GM12878 (cell line): ENCODE measurements around the gene TAF3.

Experiments
- CBX5 ChIP-seq: sonication (generic); IDR thresholded peaks from 2 replicates; pipeline ENCODE4 v1.6.1; 2016; ENCODE audit warnings: low read depth, moderate library complexity, mild to moderate bottlenecking, inconsistent platforms
- CTCF ChIP-seq, 3 experiments: IDR thresholded peaks in 2 of 3; conservative IDR thresholded peaks in 1 of 3; 2 replicates each; pipeline ENCODE4 v1.5.1; 2011; ENCODE audit warnings: low read depth in 3 of 3, low read length in 3 of 3, mild to moderate bottlenecking in 3 of 3, control low read depth in 2 of 3, moderate library complexity in 2 of 3, inconsistent platforms in 1 of 3, mixed read lengths in 1 of 3; ENCODE audit not compliant: control insufficient read depth in 2 of 3, insufficient read depth in 1 of 3; ENCODE audit errors: extremely low read depth in 1 of 3
- E2F4 ChIP-seq: IDR thresholded peaks from 2 replicates; pipeline ENCODE4 v1.6.1; 2012; ENCODE audit warnings: low read depth, low read length, improper control_type of control experiment
- GABPA ChIP-seq: IDR thresholded peaks from 2 replicates; pipeline ENCODE4 v1.6.1; 2014; ENCODE audit warnings: antibody characterized with exemption, low read depth, mild to moderate bottlenecking, inconsistent platforms
- JUNB ChIP-seq: IDR thresholded peaks from 2 replicates; pipeline ENCODE4 v1.6.1; 2016; ENCODE audit warnings: antibody characterized with exemption, mild to moderate bottlenecking
- KDM1A ChIP-seq: fragments of 200-600 bp; sonication (generic); IDR thresholded peaks from 2 replicates; pipeline ENCODE4 v1.6.1; 2016; ENCODE audit warnings: borderline replicate concordance
- PAX5 ChIP-seq: IDR thresholded peaks from 2 replicates; pipeline ENCODE4 v1.6.1; 2011; ENCODE audit warnings: low read depth, low read length, borderline replicate concordance
- POLR2A ChIP-seq: IDR thresholded peaks from 2 replicates; pipeline ENCODE4 v1.6.1; 2011; ENCODE audit warnings: low read depth, mild to moderate bottlenecking, low read length
- POLR2AphosphoS5 ChIP-seq: IDR thresholded peaks from 2 replicates; pipeline ENCODE4 v1.6.1; 2011; ENCODE audit warnings: mild to moderate bottlenecking, low read length, inconsistent platforms
- SIN3A ChIP-seq: IDR thresholded peaks from 2 replicates; pipeline ENCODE4 v1.6.1; 2012; ENCODE audit warnings: low read depth, low read length, improper control_type of control experiment
- SUZ12 ChIP-seq: fragments of 200-600 bp; sonication (generic); IDR thresholded peaks from one replicate; pipeline ENCODE4 v1.6.1; 2018; ENCODE audit warnings: antibody characterized with exemption, mild to moderate bottlenecking; ENCODE audit not compliant: unreplicated experiment
- YY1 ChIP-seq: IDR thresholded peaks from 2 replicates; pipeline ENCODE4 v1.6.1; 2011; ENCODE audit warnings: low read depth, mild to moderate bottlenecking, low read length
- ZSCAN29 ChIP-seq: fragments of 450-650 bp; IDR thresholded peaks from 2 replicates; pipeline ENCODE4 v1.6.1; 2017; ENCODE audit warnings: mild to moderate bottlenecking, moderate library complexity

GRCh38 chr10:7789390-7789789, 28.9 kb upstream of the TAF3 start:
- no peak for TF ChIP-seq CBX5
- no peak for TF ChIP-seq CTCF (IDR thresholded peaks at IDR 0.05 in 2 of 3, conservative IDR thresholded peaks at IDR 0.05 in 1 of 3; ENCODE audit: control insufficient read depth in 2 of 3, extremely low read depth in 1 of 3, insufficient read depth in 1 of 3, low read depth in 3 of 3, low read length in 3 of 3)
- TF ChIP-seq JUNB = no peak
- TF ChIP-seq YY1 = no peak
- TF ChIP-seq POLR2AphosphoS5 = no peak
- TF ChIP-seq GABPA = no peak
- no peak for TF ChIP-seq POLR2A
- TF ChIP-seq ZSCAN29 = no peak
- TF ChIP-seq KDM1A = no peak
- no peak for TF ChIP-seq SIN3A
- no peak for TF ChIP-seq E2F4
- no peak for TF ChIP-seq PAX5
- TF ChIP-seq SUZ12 = no peak
